ENCODE measurements around the gene DIPK1A. TPM values are rescaled to one million over a fixed set of nuclear protein-coding genes. Genes with fewer than 3 reads are reported as not detected.

The DIPK1A gene
- total RNA-seq, 4 donors from 2014 or later: 3.8 to 7.6 (median 6.7) TPM

DNA sequence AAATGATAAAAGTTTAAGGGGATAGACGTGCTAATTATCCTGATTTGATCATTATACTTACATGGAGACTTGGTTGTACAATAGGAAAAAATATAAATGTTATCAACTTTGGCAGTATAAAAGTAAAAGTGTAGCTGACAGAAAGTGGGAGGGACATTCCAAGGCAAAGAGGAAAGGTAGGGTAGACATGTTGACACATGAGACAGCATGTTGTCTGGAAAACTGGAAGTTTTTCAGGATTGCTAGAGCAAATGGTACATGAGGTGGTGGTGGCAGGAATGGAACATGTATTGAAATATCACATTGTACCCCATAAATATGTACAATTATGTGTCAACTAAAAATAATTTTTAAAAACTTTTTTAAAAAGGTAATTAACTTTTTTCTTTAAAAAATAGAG, 13.2 kb downstream of the DIPK1A start:
- 71 to 76% methylated on average over 1 of the region's 1 CpG for WGBS, 2 donors
- intact Hi-C loops (cut with DNase I; ENCODE audit: low total_unique reads): no loop called here

DNA sequence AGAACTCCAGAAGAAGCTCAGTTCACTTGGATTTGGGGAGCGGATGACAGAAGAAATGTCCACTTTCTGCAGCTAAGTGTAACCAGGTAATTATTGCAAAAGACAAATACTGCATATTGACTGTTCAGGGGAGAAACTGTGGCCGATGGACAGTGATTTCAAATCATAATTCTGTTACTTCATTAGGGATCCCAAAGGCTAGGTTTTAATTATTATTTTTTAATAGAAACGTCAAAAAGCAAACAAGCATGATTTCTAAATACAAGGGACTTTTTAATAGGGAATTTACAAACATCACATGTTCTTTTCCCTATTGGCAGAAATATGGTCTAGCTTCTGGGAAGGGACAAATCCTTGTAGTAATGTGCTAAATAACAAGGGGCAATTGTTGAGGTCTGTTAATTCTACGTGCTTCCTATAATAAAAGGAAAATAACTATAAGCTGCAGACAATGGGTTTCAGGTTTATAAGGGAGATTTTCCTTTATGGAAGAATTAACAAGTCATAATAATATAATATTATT, 15.5 kb downstream of the DIPK1A start:
- 77 to 82% methylated on average over 4 of the region's 4 CpGs for WGBS, 2 donors
- H3K4me3 ChIP-seq (ENCODE audit: low read depth, poor library complexity, severe bottlenecking): no peak overlapping the region
- TF ChIP-seq, protein P1, sequence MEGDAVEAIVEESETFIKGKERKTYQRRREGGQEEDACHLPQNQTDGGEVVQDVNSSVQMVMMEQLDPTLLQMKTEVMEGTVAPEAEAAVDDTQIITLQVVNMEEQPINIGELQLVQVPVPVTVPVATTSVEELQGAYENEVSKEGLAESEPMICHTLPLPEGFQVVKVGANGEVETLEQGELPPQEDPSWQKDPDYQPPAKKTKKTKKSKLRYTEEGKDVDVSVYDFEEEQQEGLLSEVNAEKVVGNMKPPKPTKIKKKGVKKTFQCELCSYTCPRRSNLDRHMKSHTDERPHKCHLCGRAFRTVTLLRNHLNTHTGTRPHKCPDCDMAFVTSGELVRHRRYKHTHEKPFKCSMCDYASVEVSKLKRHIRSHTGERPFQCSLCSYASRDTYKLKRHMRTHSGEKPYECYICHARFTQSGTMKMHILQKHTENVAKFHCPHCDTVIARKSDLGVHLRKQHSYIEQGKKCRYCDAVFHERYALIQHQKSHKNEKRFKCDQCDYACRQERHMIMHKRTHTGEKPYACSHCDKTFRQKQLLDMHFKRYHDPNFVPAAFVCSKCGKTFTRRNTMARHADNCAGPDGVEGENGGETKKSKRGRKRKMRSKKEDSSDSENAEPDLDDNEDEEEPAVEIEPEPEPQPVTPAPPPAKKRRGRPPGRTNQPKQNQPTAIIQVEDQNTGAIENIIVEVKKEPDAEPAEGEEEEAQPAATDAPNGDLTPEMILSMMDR (IDR thresholded peaks at IDR 0.05): no peak
- no peak for TF ChIP-seq POLR2A (IDR thresholded peaks at IDR 0.05)
- DNase-seq (ENCODE audit: low spot score in 2 of 2): no peak
- intact Hi-C loops (cut with DNase I; ENCODE audit: low total_unique reads): no loop called here

More for the DNA sequence above, 13.2 kb downstream of the DIPK1A start:
- no peak for DNase-seq (ENCODE audit: low spot score in 2 of 2)
- H3K4me3 ChIP-seq (ENCODE audit: low read depth, poor library complexity, severe bottlenecking): no peak overlapping the region
- TF ChIP-seq POLR2A (IDR thresholded peaks at IDR 0.05): no peak
- TF ChIP-seq, protein P1 (IDR thresholded peaks at IDR 0.05): no peak

DNA sequence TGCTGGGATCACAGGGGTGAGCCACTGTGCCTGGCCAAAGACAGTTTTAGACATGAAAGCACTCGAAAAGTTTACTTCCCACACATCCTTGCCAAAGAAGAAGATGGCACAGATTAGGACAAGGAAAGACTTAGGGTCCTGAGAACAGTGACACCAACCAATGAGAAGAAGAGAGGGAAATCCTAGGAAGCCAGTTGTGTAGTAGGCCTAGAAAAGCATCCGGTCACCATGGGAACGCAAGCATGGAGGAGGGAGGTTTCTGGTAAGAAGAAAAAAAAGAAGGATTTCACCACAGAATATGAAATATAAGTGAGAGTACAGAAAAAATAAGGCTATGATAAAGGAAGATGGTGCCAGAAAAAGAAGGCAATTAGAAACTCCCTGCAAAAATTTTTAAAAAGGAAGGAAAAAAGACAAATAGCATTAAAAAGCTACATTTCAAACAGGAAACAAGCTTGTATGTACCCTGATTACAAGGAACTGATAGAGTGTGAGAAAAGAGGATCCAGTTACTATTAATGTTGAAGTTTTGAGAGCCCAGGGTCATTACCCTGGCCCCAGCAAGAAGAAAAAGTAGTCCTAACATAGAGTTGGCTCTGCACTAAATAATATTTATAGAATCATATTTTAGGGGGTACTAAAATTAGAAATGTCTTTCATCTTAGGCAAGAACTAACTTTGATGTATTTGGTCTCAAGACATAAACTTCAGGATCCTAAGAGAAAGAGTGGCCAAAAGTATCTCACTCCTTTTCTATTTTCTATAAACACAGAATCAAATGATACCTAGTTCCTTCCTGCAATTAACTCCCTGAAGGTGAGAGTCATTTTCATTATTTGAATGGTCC, 16.1 kb downstream of the DIPK1A start:
- WGBS, 2 donors: 75 to 83% methylated on average over 3 of the region's 3 CpGs
- TF ChIP-seq, protein P1 (IDR thresholded peaks at IDR 0.05): no peak
- TF ChIP-seq POLR2A (IDR thresholded peaks at IDR 0.05): no peak
- H3K4me3 ChIP-seq (ENCODE audit: low read depth, poor library complexity, severe bottlenecking): no peak overlapping the region
- DNase-seq (ENCODE audit: low spot score in 2 of 2): no peak
- intact Hi-C loops (cut with DNase I; ENCODE audit: low total_unique reads): no loop called here

DNA sequence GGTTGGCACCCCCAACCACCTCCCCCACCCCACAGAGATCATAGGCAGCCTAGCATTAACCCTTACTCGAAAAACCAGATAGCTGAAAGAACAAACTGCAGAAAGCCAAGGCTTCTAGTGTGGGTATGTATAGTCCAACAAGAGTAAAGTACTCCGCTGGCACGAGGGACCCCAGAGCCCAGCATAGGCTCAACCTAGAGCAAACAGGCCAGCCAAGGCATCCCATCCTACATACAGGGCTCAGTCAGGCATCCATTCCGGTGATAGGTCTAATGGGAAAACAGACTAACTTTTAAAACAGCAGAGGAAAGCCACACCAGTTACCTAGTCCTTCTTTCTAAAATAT, 17.8 kb downstream of the DIPK1A start:
- intact Hi-C loops (cut with DNase I; ENCODE audit: low total_unique reads): no loop called here
- no peak for DNase-seq (ENCODE audit: low spot score in 2 of 2)
- no peak for TF ChIP-seq POLR2A (IDR thresholded peaks at IDR 0.05)
- TF ChIP-seq, protein P1 (IDR thresholded peaks at IDR 0.05): no peak
- 87 to 90% methylated on average over 4 of the region's 4 CpGs for WGBS, 2 donors
- no peak overlapping the region for H3K4me3 ChIP-seq (ENCODE audit: low read depth, poor library complexity, severe bottlenecking)

DNA sequence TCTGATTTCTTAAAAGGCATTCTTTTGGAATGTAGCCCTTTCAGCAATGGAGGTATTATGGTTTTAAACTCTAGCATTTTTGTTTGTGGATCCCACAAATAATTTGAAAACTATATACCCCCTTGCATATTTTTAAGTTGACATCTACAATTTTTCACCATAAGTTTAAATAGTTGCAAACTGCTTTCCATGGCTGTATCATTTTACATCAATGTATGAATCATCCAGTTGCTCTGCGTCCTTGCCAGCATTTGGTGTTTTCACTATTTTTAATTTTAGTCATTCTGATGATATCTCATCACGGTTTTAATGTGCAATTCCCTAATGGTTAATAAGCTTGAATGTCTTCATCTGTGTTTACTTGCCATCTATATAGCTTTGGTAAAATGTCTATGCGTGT, 20.7 kb downstream of the DIPK1A start:
- H3K4me3 ChIP-seq (ENCODE audit: low read depth, poor library complexity, severe bottlenecking): no peak overlapping the region
- 58 to 61% methylated on average over 3 of the region's 3 CpGs for WGBS, 2 donors
- intact Hi-C loops (cut with DNase I; ENCODE audit: low total_unique reads): no loop called here
- TF ChIP-seq POLR2A (IDR thresholded peaks at IDR 0.05): no peak
- TF ChIP-seq, protein P1 (IDR thresholded peaks at IDR 0.05): no peak
- DNase-seq (ENCODE audit: low spot score in 2 of 2): no peak
